GM12892 (cell line): Measurements from ENCODE around the gene NMRK2. TPM values are rescaled to one million over a fixed set of nuclear protein-coding genes. Genes with fewer than 3 reads are reported as not detected.
"Not testable (repeated sequence)": the region's sequence is repeated elsewhere in the genome, so short reads cannot be mapped to it uniquely, and the experiment has no call there.

Experiments used
- DNase-seq: peaks from one replicate; pipeline ENCODE4 v3.0.0; 2011; ENCODE audit not compliant: insufficient read length
- FAIRE-seq: peaks from 2 replicates; lab custom pipeline; 2011; peaks lifted over from hg19 to GRCh38; lab: Jason Lieb, UNC
- POLR2A ChIP-seq: IDR thresholded peaks from 2 replicates; pipeline ENCODE4 v1.6.1; 2011; ENCODE audit warnings: low read depth, low read length, control low read depth
- POLR2AphosphoS5 ChIP-seq: IDR thresholded peaks from 2 replicates; pipeline ENCODE4 v1.6.1; 2011; ENCODE audit warnings: low read depth, low read length, control low read depth
- TAF1 ChIP-seq: IDR thresholded peaks from 2 replicates; pipeline ENCODE4 v1.6.1; 2011; ENCODE audit warnings: low read depth, mild to moderate bottlenecking, control low read depth, low read length, borderline replicate concordance
- polyA plus RNA-seq: library from polyadenylated mRNA; unstranded; fragments of >200 nt; gene quantifications from one replicate; pipeline ENCODE4 v1.2.1, GENCODE V29; 2012; ENCODE audit warnings: missing spikeins, inconsistent platforms; ENCODE audit not compliant: missing spikeins

NMRK2 gene, protein sequence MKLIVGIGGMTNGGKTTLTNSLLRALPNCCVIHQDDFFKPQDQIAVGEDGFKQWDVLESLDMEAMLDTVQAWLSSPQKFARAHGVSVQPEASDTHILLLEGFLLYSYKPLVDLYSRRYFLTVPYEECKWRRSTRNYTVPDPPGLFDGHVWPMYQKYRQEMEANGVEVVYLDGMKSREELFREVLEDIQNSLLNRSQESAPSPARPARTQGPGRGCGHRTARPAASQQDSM
- polyA plus RNA-seq: 0.61 TPM

DNA sequence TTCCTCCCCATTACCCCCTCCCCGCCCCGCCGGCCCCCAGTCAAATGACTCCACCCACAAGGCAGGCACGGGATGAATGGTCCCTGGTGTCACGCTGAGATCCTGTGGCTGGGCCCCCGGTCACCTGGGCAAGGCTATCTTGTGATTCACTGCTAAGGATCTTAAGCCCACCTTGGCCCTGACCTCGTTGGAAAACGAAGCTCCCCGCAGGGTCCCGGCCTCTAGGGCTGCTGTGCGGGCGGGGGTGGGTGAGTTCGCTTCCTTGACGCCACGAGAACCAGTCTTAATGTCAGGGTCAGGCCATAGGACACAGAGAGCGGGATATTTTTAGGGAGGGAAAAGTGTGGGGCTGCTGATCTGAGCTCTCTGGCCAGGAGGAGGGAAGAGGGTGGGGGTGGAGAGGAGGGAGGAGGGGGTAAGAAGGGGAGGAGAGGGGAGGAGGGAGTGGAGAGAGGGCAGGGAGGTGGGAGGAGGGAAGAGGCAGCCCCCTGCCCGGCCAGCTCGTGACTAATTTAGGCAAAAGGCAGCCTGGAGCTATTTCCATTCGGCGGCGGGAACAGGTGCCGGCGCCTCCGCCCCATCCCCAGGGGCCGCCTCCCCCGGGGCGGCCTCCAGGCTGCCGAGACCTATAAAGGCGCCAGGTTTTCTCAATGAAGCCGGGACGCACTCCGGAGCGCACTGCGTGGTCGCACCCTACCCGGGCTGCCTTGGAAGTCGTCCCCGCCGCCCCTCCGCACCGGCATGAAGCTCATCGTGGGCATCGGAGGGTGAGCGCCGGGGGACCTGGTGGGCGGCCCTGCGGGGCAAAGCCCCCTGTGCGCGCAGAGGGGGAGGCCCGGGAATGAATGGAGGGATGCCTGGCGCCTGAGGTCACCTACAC lies at the start of gene NMRK2:
NMRK2 (plus strand) TSS at position 139 of the 880 bp plus-strand sequence; CDS start at position 742, 603 bp downstream.
- FAIRE-seq (no peak), DNase-seq (no peak)
- TF ChIP-seq TAF1: no peak
- TF ChIP-seq POLR2A: no peak
- TF ChIP-seq POLR2AphosphoS5: no peak

DNA sequence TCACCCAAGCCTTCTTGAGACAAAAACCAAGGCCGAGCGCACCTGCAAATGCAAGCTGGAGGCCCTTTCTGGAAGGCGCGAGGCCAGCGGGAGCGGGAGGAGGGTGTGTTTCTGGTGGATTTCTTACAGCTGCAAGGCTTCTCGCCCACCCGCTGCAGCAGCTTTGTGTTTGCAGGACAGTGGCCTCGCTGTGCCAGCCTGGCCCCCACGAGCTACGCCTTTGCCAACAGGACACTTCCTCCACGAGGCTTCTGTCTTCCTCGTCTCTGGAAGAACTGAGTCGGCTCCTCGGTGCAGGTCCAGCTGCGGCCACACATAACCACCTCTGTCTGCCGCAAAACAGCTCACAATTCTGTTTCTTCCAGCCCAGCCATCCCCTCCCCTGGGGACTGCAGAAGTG lies 42.3 kb upstream of the NMRK2 start:
- TF ChIP-seq POLR2A (no peak), TAF1 (no peak), POLR2AphosphoS5 (no peak)
- no peak for DNase-seq
- FAIRE-seq: no peak

DNA sequence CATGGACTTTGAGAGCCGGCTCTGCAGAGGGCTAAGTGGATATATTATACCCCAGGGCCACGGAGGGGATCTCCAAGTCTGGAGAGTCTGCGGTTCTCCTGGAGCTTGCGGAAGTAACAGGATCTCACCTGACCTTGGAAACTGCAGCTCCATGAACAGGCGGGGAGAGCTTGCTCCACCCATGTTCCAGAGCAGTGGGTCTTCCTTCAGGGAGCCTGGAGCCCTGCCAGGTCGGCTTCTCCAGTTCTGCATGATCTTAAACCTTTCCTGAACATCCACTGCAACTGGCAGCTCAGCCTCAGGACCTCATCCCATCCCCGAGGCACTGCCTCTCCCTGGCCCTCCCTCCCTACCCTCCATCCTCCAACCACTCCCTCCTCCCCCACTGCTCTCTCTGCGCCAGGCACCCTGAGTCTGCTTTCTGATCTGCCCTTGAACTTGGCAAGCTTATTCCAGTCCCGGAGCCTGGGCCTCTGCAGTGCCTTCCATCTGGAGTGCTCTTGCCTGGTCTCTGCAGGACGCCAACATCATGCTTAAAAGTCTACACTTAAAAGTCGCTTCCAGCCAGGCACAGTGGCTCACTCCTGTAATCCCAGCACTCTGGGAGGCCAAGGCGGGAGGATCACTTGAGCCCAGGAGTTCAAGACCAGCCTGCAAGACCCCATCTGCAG lies 39.2 kb upstream of the NMRK2 start:
- no peak for DNase-seq
- no peak for TF ChIP-seq TAF1
- no peak for TF ChIP-seq POLR2AphosphoS5
- TF ChIP-seq POLR2A: no peak
- FAIRE-seq: no peak

DNA sequence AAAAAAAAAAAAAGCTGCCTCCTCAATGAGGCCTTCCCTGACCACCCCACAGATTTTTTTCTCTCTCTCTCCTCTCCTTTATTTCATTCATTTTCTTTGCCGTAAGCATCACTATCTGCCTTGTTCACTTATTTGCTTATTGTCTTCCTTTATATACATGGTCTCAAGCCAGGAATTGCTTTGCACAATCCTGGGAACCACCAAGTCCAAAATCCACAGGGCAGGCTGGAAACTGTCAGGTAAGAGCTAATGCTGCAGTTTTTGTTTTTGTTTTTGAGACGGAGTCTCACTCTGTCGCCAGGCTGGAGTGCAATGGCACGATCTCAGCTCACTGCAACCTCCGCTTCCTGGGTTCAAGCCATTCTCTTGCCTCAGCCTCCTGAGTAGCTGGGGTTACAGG lies 37.9 kb upstream of the NMRK2 start:
- FAIRE-seq, DNase-seq: not testable (repeated sequence)

DNA sequence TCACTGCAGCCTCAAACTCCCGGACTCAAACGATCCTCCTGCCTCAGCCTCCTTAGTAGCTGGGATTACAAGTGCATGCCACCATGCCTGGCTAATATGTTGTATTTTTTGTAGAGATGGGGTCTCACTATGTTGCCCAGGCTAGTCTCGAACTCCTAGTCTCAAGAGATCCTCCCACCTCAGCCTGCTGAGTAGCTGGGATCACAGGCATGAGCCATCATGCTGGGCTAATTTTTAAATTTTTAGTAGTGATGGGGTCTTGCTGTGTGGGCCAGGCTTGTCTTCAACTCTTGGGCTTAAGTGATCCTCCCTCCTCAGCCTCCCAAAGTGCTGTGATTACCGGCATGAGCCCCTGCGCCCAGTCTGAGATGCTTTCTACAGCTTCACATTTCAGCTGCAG lies 37.1 kb upstream of the NMRK2 start:
- no peak for TF ChIP-seq TAF1
- TF ChIP-seq POLR2AphosphoS5: no peak
- TF ChIP-seq POLR2A: no peak
- no peak for FAIRE-seq
- no peak for DNase-seq

DNA sequence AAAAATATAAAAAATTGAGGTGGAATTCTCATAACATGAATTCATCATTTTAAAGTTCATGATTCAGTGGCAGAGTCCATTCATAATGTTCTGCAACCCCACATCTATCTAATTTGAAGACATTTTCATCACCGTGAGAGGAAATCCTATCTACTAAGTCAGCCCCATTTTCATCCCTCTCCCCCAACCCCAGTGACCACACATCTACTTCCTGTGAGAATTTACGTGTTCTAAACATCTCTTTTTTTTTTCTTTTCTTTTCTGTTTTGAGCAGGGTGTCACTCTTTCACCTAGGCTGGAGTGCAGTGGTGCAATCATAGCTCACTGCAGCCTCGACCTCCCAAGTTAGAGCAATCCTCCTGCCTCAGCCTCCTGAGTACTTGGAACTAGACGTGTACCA lies 34.9 kb upstream of the NMRK2 start:
- no peak for TF ChIP-seq POLR2AphosphoS5
- no peak for FAIRE-seq

DNA sequence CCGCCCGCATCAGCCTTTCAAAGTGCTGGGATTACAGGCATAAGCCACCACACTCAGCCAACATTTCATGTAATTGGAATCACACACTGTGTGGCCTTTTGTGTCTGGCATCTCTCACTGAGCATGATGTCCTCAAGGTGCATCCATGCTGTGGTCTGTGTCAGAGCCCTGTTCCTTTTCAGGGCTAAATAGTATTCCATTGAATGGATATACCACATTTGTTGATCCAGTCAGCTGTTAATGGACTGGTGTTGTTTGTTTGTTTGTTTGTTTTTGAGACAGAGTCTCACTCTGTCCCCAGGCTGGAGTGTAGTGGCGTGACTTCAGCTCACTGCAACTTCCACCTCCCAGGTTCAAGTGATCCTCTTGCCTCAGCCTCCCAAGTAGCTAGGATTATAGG lies 34.4 kb upstream of the NMRK2 start:
- DNase-seq (no peak), FAIRE-seq (no peak)
- TF ChIP-seq POLR2A (no peak), TAF1 (no peak), POLR2AphosphoS5 (no peak)

More for the DNA sequence above, 34.9 kb upstream of the NMRK2 start:
- no peak for DNase-seq

DNA sequence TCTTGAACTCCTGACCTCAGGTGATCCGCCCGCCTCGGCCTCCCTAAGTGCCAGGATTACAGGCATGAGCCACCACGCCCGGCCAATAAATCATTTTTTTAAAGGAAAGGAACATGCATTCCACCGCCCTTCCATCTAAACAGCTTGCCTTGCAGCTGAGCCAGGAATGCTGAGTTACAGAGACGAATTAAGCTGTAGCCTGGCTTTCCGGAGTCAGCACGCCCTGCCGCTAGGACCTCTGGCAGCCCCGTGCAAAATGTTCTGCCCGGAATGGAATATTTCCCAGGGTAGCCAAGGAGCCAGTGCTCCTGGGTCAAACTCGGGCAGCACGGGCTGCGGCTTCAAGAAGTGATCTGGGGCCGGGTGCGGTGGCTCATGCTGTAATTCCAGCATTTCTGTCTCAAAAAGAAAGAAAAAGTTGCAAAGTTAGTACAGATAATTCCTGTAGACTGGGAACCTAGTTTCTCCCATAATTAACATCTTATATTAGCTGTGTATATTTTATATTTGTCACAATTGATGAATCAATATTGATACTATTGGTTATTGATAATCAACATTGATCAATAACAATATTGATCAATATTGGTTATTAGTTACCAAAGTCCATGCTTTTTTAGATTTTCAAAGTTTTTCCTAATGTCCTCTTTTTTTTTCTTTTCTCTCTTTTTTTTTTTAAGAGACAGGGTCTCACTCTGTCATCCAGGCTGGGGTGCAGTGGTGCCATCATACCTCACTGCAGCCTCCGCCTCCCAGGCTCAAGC lies 33.2 kb upstream of the NMRK2 start:
- DNase-seq (no peak), FAIRE-seq (no peak)
- no peak for TF ChIP-seq POLR2AphosphoS5
- no peak for TF ChIP-seq TAF1
- no peak for TF ChIP-seq POLR2A

DNA sequence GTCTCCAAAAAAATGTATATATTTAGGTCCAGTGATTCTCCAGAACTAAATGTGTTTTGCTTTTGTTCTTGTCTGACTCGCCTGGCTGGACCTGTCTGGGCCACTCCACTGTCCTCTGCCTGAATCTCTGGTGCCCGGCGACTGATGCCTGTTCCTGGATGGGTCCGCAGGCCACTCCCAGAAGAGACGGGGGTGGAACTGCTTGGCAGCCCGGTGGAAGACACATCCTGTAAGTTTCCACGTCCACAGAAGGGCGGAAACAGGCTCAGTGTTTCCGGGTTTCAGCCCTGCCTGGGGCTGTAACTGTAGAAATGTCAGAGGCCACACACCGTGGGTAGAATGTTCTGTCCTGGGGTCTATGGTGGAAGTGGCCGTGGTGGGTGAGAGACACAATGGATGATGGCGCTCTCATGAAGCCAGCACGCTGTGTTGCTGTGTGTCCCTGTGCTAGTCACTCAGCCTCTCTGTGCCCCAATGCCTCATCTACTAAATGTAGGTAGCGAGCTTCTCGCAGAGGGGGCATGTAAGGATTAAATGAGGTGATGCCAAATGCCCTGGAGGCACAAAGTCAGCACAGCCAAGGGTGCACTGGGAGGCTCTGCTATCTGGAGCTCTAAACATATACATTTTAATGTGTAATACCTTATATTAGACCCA lies 30.4 kb upstream of the NMRK2 start:
- TF ChIP-seq TAF1: no peak
- no peak for TF ChIP-seq POLR2AphosphoS5
- TF ChIP-seq POLR2A: no peak
- DNase-seq (no peak), FAIRE-seq (no peak)

DNA sequence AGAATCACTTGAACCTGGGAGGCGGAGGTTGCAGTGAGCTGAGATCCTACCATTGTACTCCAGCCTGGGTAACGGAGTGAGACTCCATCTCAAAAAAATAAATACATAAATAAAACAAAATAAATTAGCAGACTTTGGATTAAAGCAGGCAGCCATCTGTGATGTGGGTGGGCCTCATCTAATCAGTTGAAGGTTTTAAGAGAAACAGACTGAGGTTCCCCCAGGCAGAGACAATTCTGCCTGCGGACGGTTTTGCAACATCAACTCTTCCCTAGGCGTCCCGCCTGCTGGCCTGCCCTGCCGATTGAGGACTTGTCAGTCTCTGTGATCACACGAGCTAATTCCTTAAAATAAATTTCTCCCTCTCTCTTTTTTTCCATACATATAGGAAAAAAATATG lies 28.6 kb upstream of the NMRK2 start:
- DNase-seq: no peak
- no peak for FAIRE-seq
- TF ChIP-seq POLR2AphosphoS5: no peak
- no peak for TF ChIP-seq TAF1
- no peak for TF ChIP-seq POLR2A
